ENCODE measurements around the gene EBF4. TPM values are rescaled to one million over a fixed set of nuclear protein-coding genes. Genes with fewer than 3 reads are reported as not detected.

The EBF4 gene
- total RNA-seq, 1 experiment from 2014 or later: 2.7 TPM

GRCh38 chr20:2759143-2759542 is 66.6 kb downstream of the EBF4 start:
- no peak for TF ChIP-seq ARID4B (CRISPR knock-in tag; IDR thresholded peaks at IDR 0.05; ENCODE audit: borderline replicate concordance)
- H3K27me3 Mint-ChIP-seq (ENCODE audit: low read depth): peaks cover 17% of the 10 kb centered on the region
- ATAC-seq: no peak
- DNase-seq (ENCODE audit: low spot score): no peak
- H3K27ac Mint-ChIP-seq: no peak overlapping the region
- no peak overlapping the region for H3K4me3 Mint-ChIP-seq
- no peaks in the 10 kb centered on the region for H3K9me3 Mint-ChIP-seq
- ChIA-PET POLR2A (no interaction called here), CTCF (interaction anchor here (1.1 to 2.7 kb wide), 6 partner anchors 31 to 97 kb away, joined by 3 to 11 read pairs (median 4); no protein-coding TSS in a partner anchor)
- no peaks in the 10 kb centered on the region for H3K36me3 Mint-ChIP-seq
- H3K4me1 Mint-ChIP-seq: peaks cover 17% of the 10 kb centered on the region

- TF ChIP-seq JAZF1 (CRISPR knock-in tag; IDR thresholded peaks at IDR 0.05) (no peak), USF1 (CRISPR knock-in tag; IDR thresholded peaks at IDR 0.05) (no peak), E2F5 (CRISPR knock-in tag; IDR thresholded peaks at IDR 0.05) (no peak), NR2C2 (CRISPR knock-in tag; IDR thresholded peaks at IDR 0.05) (no peak), ZNF317 (CRISPR knock-in tag; IDR thresholded peaks at IDR 0.05; ENCODE audit: borderline replicate concordance, low read depth) (no peak), ZNF425 (CRISPR knock-in tag; conservative IDR thresholded peaks at IDR 0.05) (no peak), ATF1 (CRISPR knock-in tag; IDR thresholded peaks at IDR 0.05) (no peak), AFF4 (CRISPR knock-in tag; IDR thresholded peaks at IDR 0.05; ENCODE audit: borderline replicate concordance) (no peak)
- Mint-ChIP-seq H3K4me3 (no peak overlapping the region), H3K4me1 (peaks cover 17% of the 10 kb centered on the region), H3K36me3 (no peaks in the 10 kb centered on the region), H3K27me3 (ENCODE audit: low read depth) (peaks cover 11% of the 10 kb centered on the region), H3K9me3 (no peaks in the 10 kb centered on the region), H3K27ac (no peak overlapping the region)
- ChIA-PET CTCF (interaction anchor here (0.6 to 2.7 kb wide), 9 partner anchors 31 to 491 kb away, joined by 3 to 11 read pairs (median 3); no protein-coding TSS in a partner anchor), POLR2A (no interaction called here)
- DNase-seq (ENCODE audit: low spot score): no peak
- ATAC-seq: no peak
These were observed 67.2 kb downstream of the EBF4 start for GRCh38 chr20:2759603-2760296.
